Sigmoid colon (tissue), 7 donors: ENCODE measurements around the gene CFDP1. TPM values are rescaled to one million over a fixed set of nuclear protein-coding genes. Genes with fewer than 3 reads are reported as not detected.

Experiments used
- DNase-seq: peaks from one replicate; pipeline ENCODE4 v3.0.0-alpha.2; 2019
- H3K27ac ChIP-seq, 4 donors: fragments of 200-600 bp; sonication (generic); one replicate each; pipeline ENCODE4 v1.5.1; 2016 to 2019; ENCODE audit warnings: mild to moderate bottlenecking in 1 of 4
- H3K27me3 ChIP-seq, 3 donors: fragments of 200-600 bp; sonication (generic); one replicate each; pipeline ENCODE4 v1.5.1; 2019; ENCODE audit warnings: mild to moderate bottlenecking in 1 of 3
- H3K36me3 ChIP-seq, 4 donors: fragments of 200-600 bp; sonication (generic); one replicate each; pipeline ENCODE4 v1.5.1; 2016 to 2019
- H3K4me1 ChIP-seq, 4 donors: fragments of 200-600 bp; sonication (generic); one replicate each; pipeline ENCODE4 v1.5.1; 2017 to 2019
- H3K4me3 ChIP-seq, 4 donors: fragments of 200-600 bp; sonication (generic); one replicate each; pipeline ENCODE4 v1.5.1; 2017 to 2019; ENCODE audit warnings: mild to moderate bottlenecking in 2 of 4, moderate library complexity in 1 of 4
- H3K9me3 ChIP-seq, 4 donors: fragments of 200-600 bp in 3 of 4; sonication (generic) in 3 of 4; one replicate each; pipeline versions ENCODE4 v1.5.1 to v1.6.1; 2013 to 2019
- EP300 ChIP-seq, 4 donors: sonication (generic); formaldehyde crosslinking; IDR thresholded peaks; one replicate each; pipeline ENCODE4 v1.6.1; 2017; ENCODE audit warnings: antibody characterized with exemption in 4 of 4
- POLR2A ChIP-seq, 2 donors: fragments of 450-650 bp; IDR thresholded peaks; one replicate each; pipeline ENCODE4 v1.6.1; 2016; ENCODE audit warnings: antibody characterized with exemption in 2 of 2, mild to moderate bottlenecking in 2 of 2, moderate library complexity in 2 of 2
- POLR2AphosphoS5 ChIP-seq, 4 donors: sonication (generic); formaldehyde crosslinking; IDR thresholded peaks; one replicate each; pipeline ENCODE4 v1.6.1; 2017; ENCODE audit warnings: antibody characterized with exemption in 4 of 4
- WGBS, 2 donors: extraction: QIAGEN DNeasy Blood & Tissue Kit; methylation state at CpG; one replicate each; pipeline ENCODE4 v1.1.7; 2013; 5-methylcytosine and 5-hydroxymethylcytosine counted together
- intact Hi-C: fragments of 100-400 bp; cut with DNase I; formaldehyde crosslinking; loops from one replicate; pipeline ENCODE4 v1.15.1; 2023
- polyA plus RNA-seq, 3 donors: library from polyadenylated mRNA; stranded (reverse); fragments of 200-250 nt; gene quantifications; one replicate each; pipeline ENCODE4 v1.2.3, GENCODE V29; 2013
- total RNA-seq, 4 donors: library from RNA; depleted of rRNA; stranded (reverse); fragments of >200 nt; gene quantifications; one replicate each; pipeline ENCODE4 v1.1.0, GENCODE V29; 2016
- TF ChIP-seq, protein P1 (sequence below), 4 experiments: fragments of 450-650 bp in 3 of 4; fragments of 200-600 bp in 1 of 4; IDR thresholded peaks; one replicate each; pipeline ENCODE4 v1.5.1; 2016 to 2019; ENCODE audit warnings: antibody characterized with exemption in 4 of 4, mild to moderate bottlenecking in 3 of 4, moderate library complexity in 2 of 4
- donor health status: healthy with polysubstance abuse.
- donor health status: Bipolar disorder and iron deficiency.
- donor health status: healthy.

CFDP1 gene
- total and polyA plus RNA-seq, 7 donors, result 42.1 to 382 (median 61.1) TPM

DNA sequence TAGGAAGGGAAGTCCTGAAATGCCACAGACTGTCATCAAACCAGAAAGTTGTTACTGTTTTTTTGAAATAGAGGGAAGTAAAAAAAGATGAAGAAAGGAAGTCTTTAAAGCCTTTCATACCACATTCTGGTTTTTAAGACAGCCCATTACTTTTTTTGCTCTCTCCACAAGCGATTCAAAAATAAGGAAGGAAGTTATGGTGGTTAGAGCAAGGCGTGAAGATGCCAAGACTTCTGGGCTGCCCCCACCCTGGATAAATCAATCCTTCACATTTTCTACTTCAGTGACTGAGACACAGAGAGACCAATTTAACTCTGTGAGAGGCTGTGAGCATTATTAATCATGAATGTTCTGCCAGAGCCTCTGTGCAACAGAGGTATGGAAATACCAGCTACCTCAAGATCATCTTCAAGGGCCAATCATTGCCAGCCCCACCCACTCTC, 99.6 kb downstream of the CFDP1 start:
- no peak for TF ChIP-seq POLR2A (IDR thresholded peaks at IDR 0.05)
- TF ChIP-seq, protein P1, sequence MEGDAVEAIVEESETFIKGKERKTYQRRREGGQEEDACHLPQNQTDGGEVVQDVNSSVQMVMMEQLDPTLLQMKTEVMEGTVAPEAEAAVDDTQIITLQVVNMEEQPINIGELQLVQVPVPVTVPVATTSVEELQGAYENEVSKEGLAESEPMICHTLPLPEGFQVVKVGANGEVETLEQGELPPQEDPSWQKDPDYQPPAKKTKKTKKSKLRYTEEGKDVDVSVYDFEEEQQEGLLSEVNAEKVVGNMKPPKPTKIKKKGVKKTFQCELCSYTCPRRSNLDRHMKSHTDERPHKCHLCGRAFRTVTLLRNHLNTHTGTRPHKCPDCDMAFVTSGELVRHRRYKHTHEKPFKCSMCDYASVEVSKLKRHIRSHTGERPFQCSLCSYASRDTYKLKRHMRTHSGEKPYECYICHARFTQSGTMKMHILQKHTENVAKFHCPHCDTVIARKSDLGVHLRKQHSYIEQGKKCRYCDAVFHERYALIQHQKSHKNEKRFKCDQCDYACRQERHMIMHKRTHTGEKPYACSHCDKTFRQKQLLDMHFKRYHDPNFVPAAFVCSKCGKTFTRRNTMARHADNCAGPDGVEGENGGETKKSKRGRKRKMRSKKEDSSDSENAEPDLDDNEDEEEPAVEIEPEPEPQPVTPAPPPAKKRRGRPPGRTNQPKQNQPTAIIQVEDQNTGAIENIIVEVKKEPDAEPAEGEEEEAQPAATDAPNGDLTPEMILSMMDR (IDR thresholded peaks at IDR 0.05), result no peak
- TF ChIP-seq EP300 (IDR thresholded peaks at IDR 0.05), result no peak
- TF ChIP-seq POLR2AphosphoS5 (IDR thresholded peaks at IDR 0.05), result no peak
- Histone ChIP-seq H3K4me3 (no peak overlapping the region), H3K36me3 (no peaks in the 10 kb centered on the region), H3K4me1 (no peaks in the 10 kb centered on the region), H3K9me3 (no peaks in the 10 kb centered on the region), H3K27ac (no peak overlapping the region), H3K27me3 (no peaks in the 10 kb centered on the region)
- no peak for DNase-seq
- WGBS, 2 donors, result 44 to 92% methylated on average over 2 of the region's 2 CpGs
- intact Hi-C loops, result no loop called here

DNA sequence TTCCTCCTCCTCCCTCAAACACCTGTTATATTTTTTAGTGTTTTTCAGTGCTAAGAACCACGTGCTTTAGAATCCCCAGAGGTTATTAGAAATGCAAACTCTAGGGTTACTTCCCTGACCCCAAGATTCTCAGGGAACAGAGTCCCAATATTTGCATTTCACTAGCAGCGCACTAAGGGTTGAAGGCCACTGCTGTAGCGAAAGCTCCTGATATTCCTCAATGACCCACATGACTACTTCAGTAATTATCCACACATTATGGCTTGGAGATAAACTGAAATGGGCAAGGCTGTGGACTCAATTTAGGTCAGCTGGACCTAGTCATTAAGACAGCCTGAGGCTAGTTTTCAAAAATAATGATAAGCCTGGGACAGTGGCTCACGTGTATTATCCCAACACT, 103.4 kb downstream of the CFDP1 start:
- Histone ChIP-seq H3K4me1 (no peaks in the 10 kb centered on the region), H3K9me3 (no peaks in the 10 kb centered on the region), H3K27ac (no peak overlapping the region), H3K4me3 (no peak overlapping the region), H3K27me3 (no peaks in the 10 kb centered on the region), H3K36me3 (no peaks in the 10 kb centered on the region)
- WGBS, 2 donors, result 82 to 86% methylated on average over 4 of the region's 4 CpGs
- no peak for TF ChIP-seq EP300 (IDR thresholded peaks at IDR 0.05)
- TF ChIP-seq, protein P1 (IDR thresholded peaks at IDR 0.05), result no peak
- no peak for TF ChIP-seq POLR2AphosphoS5 (IDR thresholded peaks at IDR 0.05)
- TF ChIP-seq POLR2A (IDR thresholded peaks at IDR 0.05), result no peak
- no peak for DNase-seq
- intact Hi-C loops, result no loop called here

DNA sequence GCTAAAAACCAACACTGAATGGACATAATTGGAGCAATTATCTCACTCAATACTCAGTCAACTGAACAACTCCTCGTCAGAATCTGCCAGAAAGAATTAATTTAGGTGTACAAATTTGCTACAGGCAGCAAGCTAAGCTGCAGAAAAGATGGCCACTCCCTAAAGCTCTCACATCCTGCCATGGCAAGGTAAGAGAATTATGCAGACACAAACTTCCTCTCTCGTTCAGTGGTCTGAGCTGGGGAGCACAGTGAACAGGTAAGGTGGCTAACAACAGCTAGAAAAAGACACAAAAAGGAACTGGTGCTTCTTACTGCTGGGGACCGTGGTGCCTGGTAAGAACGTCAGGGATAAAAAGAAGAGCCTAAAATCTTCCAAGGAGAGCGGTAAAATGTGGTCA, 107.0 kb downstream of the CFDP1 start:
- 77 to 80% methylated on average over 5 of the region's 5 CpGs for WGBS, 2 donors
- Histone ChIP-seq H3K27me3 (no peaks in the 10 kb centered on the region), H3K27ac (no peak overlapping the region), H3K9me3 (no peaks in the 10 kb centered on the region), H3K4me3 (no peak overlapping the region), H3K36me3 (no peaks in the 10 kb centered on the region), H3K4me1 (no peaks in the 10 kb centered on the region)
- DNase-seq, result no peak
- TF ChIP-seq, protein P1 (IDR thresholded peaks at IDR 0.05), result no peak
- TF ChIP-seq POLR2AphosphoS5 (IDR thresholded peaks at IDR 0.05) (no peak), EP300 (IDR thresholded peaks at IDR 0.05) (no peak), POLR2A (IDR thresholded peaks at IDR 0.05) (no peak)
- intact Hi-C loops, result no loop called here

DNA sequence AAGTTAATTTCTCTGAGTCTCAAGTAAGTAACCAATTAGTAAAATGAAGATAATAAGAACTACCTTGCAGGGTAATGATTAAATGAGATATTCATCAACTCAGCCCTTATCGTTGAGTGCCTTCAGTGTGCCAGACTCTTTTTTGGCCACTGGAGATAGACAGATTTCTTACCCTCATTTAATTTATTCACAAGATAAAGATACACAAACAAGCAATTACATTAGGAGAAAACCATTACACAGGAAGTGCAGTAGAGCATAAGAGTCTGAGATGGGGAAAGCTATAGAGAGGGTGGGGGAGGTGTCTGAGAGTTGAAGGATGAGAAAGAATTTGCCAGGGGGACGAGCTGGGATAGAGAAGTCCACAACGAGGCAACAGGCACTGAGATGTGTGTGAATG, 109.4 kb downstream of the CFDP1 start:
- TF ChIP-seq, protein P1 (IDR thresholded peaks at IDR 0.05), result no peak
- no peak for TF ChIP-seq POLR2AphosphoS5 (IDR thresholded peaks at IDR 0.05)
- TF ChIP-seq EP300 (IDR thresholded peaks at IDR 0.05), result no peak
- no peak for TF ChIP-seq POLR2A (IDR thresholded peaks at IDR 0.05)
- DNase-seq, result no peak
- intact Hi-C loops, result no loop called here
- H3K27ac ChIP-seq, result no peak overlapping the region
- H3K4me3 ChIP-seq, result no peak overlapping the region
- H3K27me3 ChIP-seq, result no peaks in the 10 kb centered on the region
- WGBS, 2 donors, result 78 to 84% methylated on average over 3 of the region's 3 CpGs
- no peaks in the 10 kb centered on the region for H3K9me3 ChIP-seq
- H3K36me3 ChIP-seq, result no peaks in the 10 kb centered on the region
- no peaks in the 10 kb centered on the region for H3K4me1 ChIP-seq

DNA sequence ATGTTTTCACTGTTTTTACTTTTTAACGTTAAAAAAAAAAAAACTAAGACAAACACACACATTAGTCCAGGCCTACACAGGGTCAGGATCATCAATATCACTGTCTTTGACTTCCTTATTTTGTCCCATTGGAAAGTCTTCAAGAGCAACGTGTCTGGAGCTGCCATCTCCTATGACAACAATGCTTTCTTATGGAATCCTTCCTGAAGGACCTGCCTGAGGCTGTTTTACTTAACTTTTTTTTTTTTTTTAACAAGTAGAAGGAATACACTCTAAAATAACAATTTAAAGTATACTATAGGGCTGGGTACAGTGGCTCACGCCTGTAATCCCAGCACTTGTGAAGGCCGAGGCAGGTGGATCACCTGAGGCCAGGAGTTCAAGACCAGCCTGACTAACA, 110.1 kb downstream of the CFDP1 start:
- Histone ChIP-seq H3K27me3 (no peaks in the 10 kb centered on the region), H3K36me3 (no peaks in the 10 kb centered on the region), H3K9me3 (no peaks in the 10 kb centered on the region), H3K4me1 (no peaks in the 10 kb centered on the region), H3K4me3 (no peak overlapping the region), H3K27ac (no peak overlapping the region)
- no peak for DNase-seq
- intact Hi-C loops, result no loop called here
- no peak for TF ChIP-seq POLR2AphosphoS5 (IDR thresholded peaks at IDR 0.05)
- no peak for TF ChIP-seq EP300 (IDR thresholded peaks at IDR 0.05)
- no peak for TF ChIP-seq POLR2A (IDR thresholded peaks at IDR 0.05)
- WGBS, 2 donors, result 71 to 82% methylated on average over 4 of the region's 4 CpGs
